ENCODE data around the gene SKIC3.
A peak's percentile ranks its signal among the peaks of the same experiment; 100 is the strongest.

Gene SKIC3

GRCh38 chr5:95562282-95562681 lies 7.5 kb upstream of the SKIC3 start:
- ChIA-PET CTCF (no interaction called here), POLR2A (ENCODE audit: low non-redundant PET) (no interaction called here)
- no peak for DNase-seq (ENCODE audit: low spot score)
- no peak for TF ChIP-seq CTCF (conservative IDR thresholded peaks at IDR 0.05; ENCODE audit: low read depth)
- H3K27ac ChIP-seq: no peak overlapping the region

- ChIA-PET POLR2A (ENCODE audit: low non-redundant PET) (no interaction called here), CTCF (interaction anchor here (0.6 kb wide), 1 partner anchor 223 kb away, joined by 3 read pairs; no protein-coding TSS in a partner anchor)
- no peak for DNase-seq (ENCODE audit: low spot score)
- H3K27ac ChIP-seq: no peak overlapping the region
- TF ChIP-seq CTCF (conservative IDR thresholded peaks at IDR 0.05; ENCODE audit: low read depth): no peak
Observed at GRCh38 chr5:95557841-95558240, 3.1 kb upstream of the SKIC3 start.

GRCh38 chr5:95555553-95555952 lies 776 bp upstream of the SKIC3 start:
- H3K27ac ChIP-seq: peak overlapping the region; percentile 94
- ChIA-PET CTCF (interaction anchor here (0.7 to 1.6 kb wide), 4 partner anchors 59 to 222 kb away, joined by 3 to 6 read pairs (median 4); no protein-coding TSS in a partner anchor), POLR2A (ENCODE audit: low non-redundant PET) (no interaction called here)
- no peak for TF ChIP-seq CTCF (conservative IDR thresholded peaks at IDR 0.05; ENCODE audit: low read depth)
- no peak for DNase-seq (ENCODE audit: low spot score)

GRCh38 chr5:95554331-95554646 lies 488 bp downstream of the SKIC3 start:
- ChIA-PET POLR2A (ENCODE audit: low non-redundant PET) (no interaction called here), CTCF (interaction anchor here (0.6 to 1.6 kb wide), 3 partner anchors 57 to 293 kb away, joined by 3 to 5 read pairs (median 4); no protein-coding TSS in a partner anchor)
- no peak for DNase-seq (ENCODE audit: low spot score)
- TF ChIP-seq CTCF (conservative IDR thresholded peaks at IDR 0.05; ENCODE audit: low read depth): no peak
- peak overlapping the region; percentile 94 for H3K27ac ChIP-seq

- H3K27ac ChIP-seq: no peak overlapping the region
- POLR2A ChIA-PET (ENCODE audit: low non-redundant PET): no interaction called here
- no peak for TF ChIP-seq CTCF (conservative IDR thresholded peaks at IDR 0.05; ENCODE audit: low read depth)
- no peak for DNase-seq (ENCODE audit: low spot score)
- CTCF ChIA-PET: interaction anchor here (0.6 to 0.9 kb wide), 2 partner anchors 11 to 321 kb away, joined by 3 to 6 read pairs; no protein-coding TSS in a partner anchor
Observed at GRCh38 chr5:95549030-95549429, 5.7 kb downstream of the SKIC3 start.

- CTCF ChIA-PET: interaction anchor here (0.6 to 0.7 kb wide), 2 partner anchors 9 to 1804 kb away, joined by 3 read pairs; no protein-coding TSS in a partner anchor
- H3K27ac ChIP-seq: no peak overlapping the region
- no peak for TF ChIP-seq CTCF (conservative IDR thresholded peaks at IDR 0.05; ENCODE audit: low read depth)
- no peak for DNase-seq (ENCODE audit: low spot score)
- POLR2A ChIA-PET (ENCODE audit: low non-redundant PET): no interaction called here
Observed at GRCh38 chr5:95543017-95543705, 11.6 kb downstream of the SKIC3 start.
